ENCODE measurements around the gene LGR6. TPM values are rescaled to one million over a fixed set of nuclear protein-coding genes. Genes with fewer than 3 reads are reported as not detected.

Gene LGR6
- total and polyA plus RNA-seq, 2 experiments from 2014 or later = 0.80 to 1.5 TPM

DNA sequence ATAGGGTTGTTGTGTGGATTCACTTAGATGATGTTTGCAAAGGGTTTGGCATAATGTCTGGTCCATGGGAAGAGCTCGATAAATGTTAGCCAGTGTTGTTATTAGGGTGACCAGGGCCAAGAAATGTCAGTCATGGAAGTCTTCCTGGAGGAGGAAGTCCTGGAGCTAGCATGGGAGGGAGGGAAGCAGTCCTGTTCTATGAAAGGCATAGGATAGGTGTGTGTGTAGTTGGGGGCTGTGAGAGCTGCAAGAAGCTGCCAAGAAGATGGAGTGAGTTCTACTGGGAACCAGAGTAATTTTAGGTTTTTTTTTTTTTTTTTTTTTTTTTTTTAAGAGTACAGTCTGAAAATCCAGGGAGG is 4.7 kb downstream of the LGR6 start:
- no peak for TF ChIP-seq EZH2 (IDR thresholded peaks at IDR 0.05; ENCODE audit: borderline replicate concordance)
- TF ChIP-seq, protein P1, sequence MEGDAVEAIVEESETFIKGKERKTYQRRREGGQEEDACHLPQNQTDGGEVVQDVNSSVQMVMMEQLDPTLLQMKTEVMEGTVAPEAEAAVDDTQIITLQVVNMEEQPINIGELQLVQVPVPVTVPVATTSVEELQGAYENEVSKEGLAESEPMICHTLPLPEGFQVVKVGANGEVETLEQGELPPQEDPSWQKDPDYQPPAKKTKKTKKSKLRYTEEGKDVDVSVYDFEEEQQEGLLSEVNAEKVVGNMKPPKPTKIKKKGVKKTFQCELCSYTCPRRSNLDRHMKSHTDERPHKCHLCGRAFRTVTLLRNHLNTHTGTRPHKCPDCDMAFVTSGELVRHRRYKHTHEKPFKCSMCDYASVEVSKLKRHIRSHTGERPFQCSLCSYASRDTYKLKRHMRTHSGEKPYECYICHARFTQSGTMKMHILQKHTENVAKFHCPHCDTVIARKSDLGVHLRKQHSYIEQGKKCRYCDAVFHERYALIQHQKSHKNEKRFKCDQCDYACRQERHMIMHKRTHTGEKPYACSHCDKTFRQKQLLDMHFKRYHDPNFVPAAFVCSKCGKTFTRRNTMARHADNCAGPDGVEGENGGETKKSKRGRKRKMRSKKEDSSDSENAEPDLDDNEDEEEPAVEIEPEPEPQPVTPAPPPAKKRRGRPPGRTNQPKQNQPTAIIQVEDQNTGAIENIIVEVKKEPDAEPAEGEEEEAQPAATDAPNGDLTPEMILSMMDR (IDR thresholded peaks at IDR 0.05; ENCODE audit: poor library complexity) = no peak
- no peak for TF ChIP-seq EZH2phosphoT487 (IDR thresholded peaks at IDR 0.05; ENCODE audit: low read depth, severe bottlenecking, unreplicated experiment)
- Histone ChIP-seq H3K4me2 (no peak overlapping the region), H3K4me3 (no peak overlapping the region), H2AFZ (no peak overlapping the region), H3K36me3 (replicated peaks; ENCODE audit: insufficient read depth, low read depth) (no peaks in the 10 kb centered on the region), H4K20me1 (ENCODE audit: insufficient read depth, poor library complexity, severe bottlenecking) (no peaks in the 10 kb centered on the region), H3K79me2 (no peaks in the 10 kb centered on the region), H3K4me1 (ENCODE audit: insufficient read depth) (peaks cover 2% of the 10 kb centered on the region), H3K9me3 (ENCODE audit: low read depth) (no peaks in the 10 kb centered on the region), H3K27ac (no peak overlapping the region), H3K27me3 (peaks cover 28% of the 10 kb centered on the region), H3K9me2 (replicated peaks; ENCODE audit: insufficient read depth) (no peaks in the 10 kb centered on the region)
- WGBS (ENCODE audit: low lambda C conversion rate, missing lambda C conversion rate) = 92% methylated on average over 1 of the region's 1 CpG
- no peak for DNase-seq (ENCODE audit: low spot score)

DNA sequence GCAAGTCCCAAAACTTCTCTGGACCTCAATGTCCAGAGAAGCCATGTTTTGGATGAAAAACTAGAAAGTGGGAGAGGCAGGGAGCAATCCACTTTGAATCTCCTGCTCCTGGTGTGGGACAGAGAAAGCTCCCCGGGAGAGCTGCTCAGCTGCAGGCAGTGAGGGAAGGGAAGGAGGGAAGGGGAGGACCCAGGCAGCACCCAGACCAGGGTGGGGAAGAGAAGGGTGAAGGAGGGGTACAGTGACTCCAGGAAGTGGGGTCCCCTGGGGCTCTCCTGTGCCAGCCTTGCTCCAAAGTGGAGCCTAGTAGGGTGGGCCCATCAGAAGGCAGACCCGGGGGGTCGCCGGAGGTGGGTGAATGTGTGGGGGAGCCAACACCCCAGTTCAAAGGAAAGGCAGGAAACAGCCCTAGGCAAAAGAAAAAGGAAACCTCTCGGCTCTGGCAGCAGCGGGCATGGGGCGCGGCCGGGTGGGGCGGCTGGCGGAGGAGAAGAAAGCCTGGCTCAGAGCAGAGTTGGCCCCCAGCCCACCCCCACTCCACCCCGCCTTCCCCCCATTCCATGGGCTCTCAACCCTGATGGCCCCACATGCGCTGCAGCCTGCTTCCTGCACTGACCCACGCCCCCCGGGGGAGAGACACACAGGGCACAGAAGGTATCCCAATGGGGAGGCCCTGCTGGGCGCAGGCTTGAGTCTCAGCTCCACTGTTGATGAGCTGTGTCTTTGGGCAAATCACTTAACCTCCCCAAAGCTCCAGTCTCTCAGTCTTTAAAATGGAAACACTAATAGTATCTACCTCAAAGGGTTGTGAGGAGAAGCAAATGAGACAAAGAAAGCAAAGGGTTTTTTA is 5.7 kb downstream of the LGR6 start:
- H4K20me1 ChIP-seq (ENCODE audit: insufficient read depth, poor library complexity, severe bottlenecking) = no peaks in the 10 kb centered on the region
- no peaks in the 10 kb centered on the region for H3K79me2 ChIP-seq
- no peaks in the 10 kb centered on the region for H3K9me3 ChIP-seq (ENCODE audit: low read depth)
- H3K27me3 ChIP-seq = peaks cover 23% of the 10 kb centered on the region
- no peak overlapping the region for H3K4me2 ChIP-seq
- no peak overlapping the region for H2AFZ ChIP-seq
- WGBS (ENCODE audit: low lambda C conversion rate, missing lambda C conversion rate) = 76% methylated on average over 5 of the region's 16 CpGs
- no peaks in the 10 kb centered on the region for H3K9me2 ChIP-seq (replicated peaks; ENCODE audit: insufficient read depth)
- no peak for TF ChIP-seq EZH2phosphoT487 (IDR thresholded peaks at IDR 0.05; ENCODE audit: low read depth, severe bottlenecking, unreplicated experiment)
- no peak for TF ChIP-seq EZH2 (IDR thresholded peaks at IDR 0.05; ENCODE audit: borderline replicate concordance)
- TF ChIP-seq, protein P1 (IDR thresholded peaks at IDR 0.05; ENCODE audit: poor library complexity) = no peak
- no peak overlapping the region for H3K4me3 ChIP-seq
- H3K36me3 ChIP-seq (replicated peaks; ENCODE audit: insufficient read depth, low read depth) = no peaks in the 10 kb centered on the region
- no peaks in the 10 kb centered on the region for H3K4me1 ChIP-seq (ENCODE audit: insufficient read depth)
- DNase-seq (ENCODE audit: low spot score) = no peak
- no peak overlapping the region for H3K27ac ChIP-seq

DNA sequence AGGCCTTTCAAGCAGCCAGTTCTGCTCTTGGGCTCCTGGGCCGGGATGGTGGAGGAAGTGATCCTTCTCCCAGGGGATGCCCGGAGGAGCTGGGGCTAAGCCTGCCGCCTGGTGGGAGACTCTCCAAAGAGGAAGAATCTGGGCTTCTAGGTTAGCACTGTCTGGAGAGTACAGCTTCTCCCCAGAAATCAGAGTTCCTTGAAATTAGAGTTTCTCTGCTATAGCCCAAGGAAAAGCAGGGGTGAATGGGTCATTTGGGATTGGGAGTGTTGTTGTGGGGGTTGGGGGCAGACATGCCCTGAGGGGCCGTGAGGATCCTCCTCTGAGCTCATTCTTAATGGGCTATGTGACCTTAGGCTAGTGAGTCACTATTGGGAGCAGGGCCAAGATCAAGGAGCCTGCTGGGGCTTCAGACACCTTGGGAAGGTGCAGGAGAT is 6.5 kb downstream of the LGR6 start:
- H3K27ac ChIP-seq = no peak overlapping the region
- DNase-seq (ENCODE audit: low spot score) = no peak
- WGBS (ENCODE audit: low lambda C conversion rate, missing lambda C conversion rate) = 55% methylated on average over 4 of the region's 4 CpGs

More for the DNA sequence above, 6.5 kb downstream of the LGR6 start:
- Histone ChIP-seq H3K36me3 (replicated peaks; ENCODE audit: insufficient read depth, low read depth) (no peaks in the 10 kb centered on the region), H3K4me3 (no peak overlapping the region), H3K4me1 (ENCODE audit: insufficient read depth) (no peaks in the 10 kb centered on the region), H3K4me2 (no peak overlapping the region), H3K9me3 (ENCODE audit: low read depth) (no peaks in the 10 kb centered on the region), H3K27me3 (peaks cover 16% of the 10 kb centered on the region), H4K20me1 (ENCODE audit: insufficient read depth, poor library complexity, severe bottlenecking) (no peaks in the 10 kb centered on the region), H3K79me2 (no peaks in the 10 kb centered on the region), H3K9me2 (replicated peaks; ENCODE audit: insufficient read depth) (no peaks in the 10 kb centered on the region), H2AFZ (no peak overlapping the region)
- TF ChIP-seq, protein P1 (IDR thresholded peaks at IDR 0.05; ENCODE audit: poor library complexity) = no peak
- TF ChIP-seq EZH2phosphoT487 (IDR thresholded peaks at IDR 0.05; ENCODE audit: low read depth, severe bottlenecking, unreplicated experiment) (no peak), EZH2 (IDR thresholded peaks at IDR 0.05; ENCODE audit: borderline replicate concordance) (no peak)

Measured in hepatocyte (in vitro differentiated cells).